Stimulated activated naive B cell treated with anti-CD40 and anti-IgM and Interleukin-4, amounts not matched to agents 10 μg/mL and 1 μg/mL and 100 μg/mL, for 72 hours (primary cell): ENCODE data around the gene ARHGEF7.

Source experiments
- ATAC-seq, 2 donors: fragments of 150-1000 bp; cut with Tn5 transposase; replicated peaks; 2 replicates each; pipeline ENCODE4 v1.10.0; 2021; ENCODE audit warnings: moderate library complexity in 1 of 2
- DNase-seq: peaks from one replicate; pipeline ENCODE4 v3.0.0; 2021
- H3K27ac Mint-ChIP-seq: one replicate; pipeline ENCODE4 v1.8.0; 2022; ENCODE audit warnings: mild to moderate bottlenecking, mixed read lengths
- H3K27me3 Mint-ChIP-seq, 2 donors: one replicate each; pipeline ENCODE4 v1.8.0; 2022; ENCODE audit warnings: mixed read lengths in 2 of 2
- H3K36me3 Mint-ChIP-seq, 2 donors: one replicate each; pipeline ENCODE4 v1.8.0; 2022; ENCODE audit warnings: mixed read lengths in 2 of 2, mild to moderate bottlenecking in 1 of 2
- H3K4me1 Mint-ChIP-seq, 2 donors: one replicate each; pipeline ENCODE4 v1.8.0; 2022; ENCODE audit warnings: mixed read lengths in 2 of 2, mild to moderate bottlenecking in 1 of 2
- H3K4me3 Mint-ChIP-seq, 2 donors: one replicate each; pipeline ENCODE4 v1.8.0; 2022; ENCODE audit warnings: mild to moderate bottlenecking in 2 of 2, mixed read lengths in 2 of 2, moderate library complexity in 1 of 2
- H3K9me3 Mint-ChIP-seq, 2 donors: one replicate each; pipeline ENCODE4 v1.8.0; 2022; ENCODE audit warnings: mixed read lengths in 2 of 2, mild to moderate bottlenecking in 1 of 2

Gene ARHGEF7

DNA sequence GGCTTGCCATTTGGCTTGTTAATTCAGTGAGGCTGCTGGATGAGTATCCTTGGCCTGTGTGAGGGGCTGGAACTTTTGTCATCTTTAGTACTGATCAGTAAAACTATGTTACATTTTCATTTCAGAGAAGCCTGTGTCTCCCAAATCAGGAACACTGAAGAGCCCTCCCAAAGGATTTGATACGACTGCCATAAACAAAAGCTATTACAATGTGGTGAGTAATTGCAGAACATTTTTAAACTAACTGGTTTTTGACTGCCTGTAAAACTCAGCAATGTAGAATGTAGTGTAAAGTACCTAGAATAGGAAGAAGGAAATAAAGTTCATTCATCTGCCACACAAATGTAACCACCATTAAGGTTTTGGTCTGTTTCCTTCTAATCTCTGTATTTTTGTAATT is 118.0 kb downstream of the ARHGEF7 start:
- Mint-ChIP-seq H3K9me3 (no peaks in the 10 kb centered on the region), H3K4me1 (peaks cover 20 to 39% of the 10 kb centered on the region in 2 donors), H3K27ac (no peak overlapping the region), H3K27me3 (no peaks in the 10 kb centered on the region), H3K4me3 (no peak overlapping the region), H3K36me3 (peaks cover 38 to 68% of the 10 kb centered on the region in 2 donors)
- DNase-seq (no peak), ATAC-seq (no peak)

GRCh38 chr13:111239764-111240670 is 124.9 kb downstream of the ARHGEF7 start:
- Mint-ChIP-seq H3K27me3 (no peaks in the 10 kb centered on the region), H3K27ac (peak overlapping the region; percentile 33), H3K36me3 (peaks cover 43 to 73% of the 10 kb centered on the region in 2 donors), H3K4me1 (peaks cover 7 to 12% of the 10 kb centered on the region in 2 donors), H3K4me3 (no peak overlapping the region), H3K9me3 (no peaks in the 10 kb centered on the region)
- no peak for DNase-seq
- ATAC-seq = no peak

- no peaks in the 10 kb centered on the region for H3K9me3 Mint-ChIP-seq
- ATAC-seq = no peak
- H3K4me1 Mint-ChIP-seq = peaks cover 7 to 10% of the 10 kb centered on the region in 2 donors
- no peak for DNase-seq
- peaks cover 41 to 70% of the 10 kb centered on the region in 2 donors for H3K36me3 Mint-ChIP-seq
- H3K4me3 Mint-ChIP-seq = no peak overlapping the region
- H3K27me3 Mint-ChIP-seq = no peaks in the 10 kb centered on the region
- peak overlapping the region; percentile 67 for H3K27ac Mint-ChIP-seq
These were observed 126.1 kb downstream of the ARHGEF7 start for GRCh38 chr13:111241006-111241755.

DNA sequence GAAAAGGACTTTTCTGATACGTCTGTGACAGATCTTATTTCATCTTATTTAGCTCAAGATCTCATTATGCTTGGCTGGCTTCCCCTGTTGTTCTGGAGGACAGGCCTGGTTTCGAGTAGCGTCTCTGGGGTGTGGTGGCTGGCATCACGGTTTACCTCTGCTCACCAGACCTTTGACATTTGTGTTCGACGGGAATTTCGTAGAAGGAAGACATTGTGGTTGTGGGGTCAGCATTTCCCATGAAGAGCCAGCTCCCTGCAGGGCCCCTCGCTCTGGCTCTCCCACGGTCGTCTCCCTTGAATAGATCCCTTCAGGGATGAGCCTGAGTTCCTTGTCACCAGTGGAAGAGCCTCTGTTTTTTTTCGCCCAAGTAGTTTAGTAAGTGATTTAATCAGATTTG is 126.8 kb downstream of the ARHGEF7 start:
- H3K9me3 Mint-ChIP-seq = no peaks in the 10 kb centered on the region
- no peaks in the 10 kb centered on the region for H3K27me3 Mint-ChIP-seq
- peaks cover 7 to 10% of the 10 kb centered on the region in 2 donors for H3K4me1 Mint-ChIP-seq
- DNase-seq (no peak), ATAC-seq (no peak)
- no peak overlapping the region for H3K4me3 Mint-ChIP-seq
- peak overlapping the region; percentile 82 for H3K27ac Mint-ChIP-seq
- peaks cover 41 to 66% of the 10 kb centered on the region in 2 donors for H3K36me3 Mint-ChIP-seq

DNA sequence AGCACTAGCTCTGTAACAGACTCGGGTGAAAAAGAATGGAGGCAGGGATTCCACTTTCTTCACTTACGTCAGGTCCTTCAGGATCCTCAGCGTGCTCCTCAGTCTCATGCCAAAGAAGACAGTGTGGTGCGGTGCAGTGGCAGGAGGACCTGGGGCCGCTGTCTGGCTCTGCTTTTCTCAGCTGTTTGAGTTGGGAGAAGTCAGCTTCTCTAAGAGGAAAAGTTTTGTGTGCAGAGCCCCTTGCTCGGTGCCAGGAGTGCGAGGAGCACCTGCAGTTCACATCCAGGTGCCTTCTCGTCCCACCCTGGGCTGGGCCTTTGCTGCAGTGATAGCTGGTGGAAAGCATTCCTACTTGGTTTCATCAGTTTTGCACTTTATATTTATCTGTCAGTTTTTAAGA is 127.5 kb downstream of the ARHGEF7 start:
- DNase-seq = no peak
- Mint-ChIP-seq H3K27ac (no peak overlapping the region), H3K4me3 (no peak overlapping the region), H3K36me3 (peaks cover 43 to 66% of the 10 kb centered on the region in 2 donors), H3K9me3 (no peaks in the 10 kb centered on the region), H3K4me1 (peaks cover 7 to 9% of the 10 kb centered on the region in 2 donors), H3K27me3 (no peaks in the 10 kb centered on the region)
- ATAC-seq = no peak

- Mint-ChIP-seq H3K36me3 (peaks cover 45 to 66% of the 10 kb centered on the region in 2 donors), H3K27me3 (no peaks in the 10 kb centered on the region), H3K9me3 (no peaks in the 10 kb centered on the region), H3K4me1 (peaks cover 5 to 9% of the 10 kb centered on the region in 2 donors), H3K4me3 (no peak overlapping the region), H3K27ac (no peak overlapping the region)
- ATAC-seq (no peak), DNase-seq (no peak)
These were observed 128.9 kb downstream of the ARHGEF7 start for GRCh38 chr13:111243981-111244380.

DNA sequence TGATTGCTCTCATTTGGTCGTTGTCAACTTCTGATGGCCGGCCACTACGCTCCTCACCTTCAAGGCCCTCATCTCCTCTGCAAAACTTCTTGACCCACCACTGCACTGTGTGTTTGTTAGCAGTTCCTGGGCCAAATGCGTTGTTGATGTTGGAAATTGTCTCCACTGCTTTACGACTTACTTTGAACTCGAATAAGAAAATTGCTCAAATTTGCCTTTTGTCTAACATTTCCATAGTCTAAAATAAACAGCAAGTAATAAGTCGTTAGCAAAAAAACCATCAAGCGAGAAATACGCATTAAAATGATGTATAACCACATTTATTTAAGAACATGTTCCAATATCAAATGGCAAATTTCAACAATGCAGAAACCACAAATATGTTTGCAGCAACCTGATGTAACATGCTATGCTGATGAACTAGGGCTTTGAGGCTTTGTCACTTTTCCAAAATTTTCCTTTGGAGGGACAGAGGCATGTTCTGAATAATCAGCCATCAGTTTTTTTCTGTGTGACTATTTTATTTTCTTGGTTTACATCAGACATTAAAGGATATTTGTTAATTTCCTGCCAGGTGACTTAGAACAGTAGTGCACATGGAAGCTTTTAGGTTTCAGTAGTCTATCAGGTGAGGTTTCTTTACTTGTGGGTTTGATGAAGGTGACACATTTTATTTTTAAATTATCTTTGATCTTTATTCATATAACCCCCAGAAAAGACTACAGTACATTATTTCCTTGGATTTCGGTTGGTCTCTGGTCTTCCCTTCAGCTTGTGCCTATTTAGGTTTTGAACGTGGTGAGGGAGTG is 130.7 kb downstream of the ARHGEF7 start:
- Mint-ChIP-seq H3K4me1 (peaks cover 7 to 11% of the 10 kb centered on the region in 2 donors), H3K27ac (no peak overlapping the region), H3K9me3 (no peaks in the 10 kb centered on the region), H3K36me3 (peaks cover 47 to 71% of the 10 kb centered on the region in 2 donors), H3K4me3 (no peak overlapping the region), H3K27me3 (no peaks in the 10 kb centered on the region)
- no peak for ATAC-seq
- DNase-seq = no peak

DNA sequence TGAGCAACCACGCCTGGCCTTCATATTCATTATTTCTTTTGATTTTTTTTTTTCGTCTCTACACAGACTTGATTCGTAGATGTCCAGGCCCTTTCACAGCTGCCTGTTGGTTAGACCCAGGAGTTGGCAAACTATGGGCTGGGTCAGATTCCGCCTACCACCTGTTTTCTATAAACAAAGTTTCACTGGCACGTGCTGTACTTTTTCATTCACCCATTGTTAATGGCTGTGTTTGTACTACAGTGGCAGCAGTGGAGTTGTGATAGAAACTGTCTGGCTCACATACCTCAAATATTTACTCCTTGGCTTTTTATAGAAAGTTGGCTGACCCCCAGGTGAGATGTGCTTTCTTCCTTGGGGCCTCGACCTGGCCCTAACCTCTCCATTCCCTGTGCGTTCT is 132.4 kb downstream of the ARHGEF7 start:
- peaks cover 51 to 72% of the 10 kb centered on the region in 2 donors for H3K36me3 Mint-ChIP-seq

GRCh38 chr13:111248822-111249221 is 133.7 kb downstream of the ARHGEF7 start:
- peaks cover 57 to 79% of the 10 kb centered on the region in 2 donors for H3K36me3 Mint-ChIP-seq
- H3K9me3 Mint-ChIP-seq = no peaks in the 10 kb centered on the region
- peaks cover 17 to 27% of the 10 kb centered on the region in 2 donors for H3K4me1 Mint-ChIP-seq
- no peak overlapping the region for H3K27ac Mint-ChIP-seq
- no peak overlapping the region for H3K4me3 Mint-ChIP-seq
- no peak for ATAC-seq
- H3K27me3 Mint-ChIP-seq = no peaks in the 10 kb centered on the region
- no peak for DNase-seq

More for the DNA sequence above, 132.4 kb downstream of the ARHGEF7 start:
- ATAC-seq (no peak), DNase-seq (no peak)
- Mint-ChIP-seq H3K4me3 (no peak overlapping the region), H3K4me1 (peaks cover 17 to 27% of the 10 kb centered on the region in 2 donors), H3K27ac (peak overlapping the region; percentile 38), H3K9me3 (no peaks in the 10 kb centered on the region), H3K27me3 (no peaks in the 10 kb centered on the region)

DNA sequence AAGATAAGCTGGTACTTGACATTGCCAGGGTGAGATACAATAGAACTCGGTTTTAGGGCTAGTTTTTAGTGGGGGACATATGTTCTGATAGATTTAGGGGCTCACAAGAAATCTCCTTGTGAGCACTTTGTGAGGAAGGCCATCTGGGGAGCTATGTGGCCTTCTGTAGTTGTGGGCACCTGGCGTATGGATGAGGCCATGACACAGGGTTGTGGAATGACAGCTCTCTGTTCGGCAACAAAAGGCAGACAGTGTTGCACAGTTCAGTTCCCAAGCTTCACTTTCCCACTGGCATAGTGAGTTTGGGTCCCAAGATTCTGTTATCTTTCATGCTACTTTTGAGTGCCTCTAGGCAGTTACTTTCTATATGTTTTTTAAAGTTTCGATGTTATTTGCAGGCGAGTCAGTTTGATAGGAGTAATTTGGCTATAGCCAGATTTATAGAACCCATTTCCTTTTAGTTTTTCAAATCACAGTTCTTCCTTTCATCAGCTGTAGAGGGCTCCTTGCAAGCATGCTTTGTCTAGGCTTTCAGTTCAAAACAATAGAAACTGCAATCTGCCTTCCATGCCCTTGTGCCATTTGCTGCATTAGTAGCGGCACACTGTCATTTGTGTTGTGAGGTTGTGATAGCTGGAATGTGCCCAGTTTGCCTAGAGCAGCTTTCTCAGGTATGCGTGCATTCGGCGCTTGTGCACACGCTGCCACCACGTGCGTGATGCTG is 134.7 kb downstream of the ARHGEF7 start:
- H3K4me3 Mint-ChIP-seq = no peak overlapping the region
- no peak for ATAC-seq
- H3K9me3 Mint-ChIP-seq = no peaks in the 10 kb centered on the region
- peaks cover 17 to 27% of the 10 kb centered on the region in 2 donors for H3K4me1 Mint-ChIP-seq
- no peak overlapping the region for H3K27ac Mint-ChIP-seq
- H3K36me3 Mint-ChIP-seq = peaks cover 57 to 74% of the 10 kb centered on the region in 2 donors
- DNase-seq = no peak
- no peaks in the 10 kb centered on the region for H3K27me3 Mint-ChIP-seq

GRCh38 chr13:111251646-111252445 is 136.7 kb downstream of the ARHGEF7 start:
- H3K27ac Mint-ChIP-seq = peak overlapping the region; percentile 80

GRCh38 chr13:111252446-111253364 is 137.6 kb downstream of the ARHGEF7 start:
- DNase-seq (no peak), ATAC-seq (no peak)
- Mint-ChIP-seq H3K4me3 (no peak overlapping the region), H3K27me3 (no peaks in the 10 kb centered on the region), H3K27ac (peak overlapping the region; percentile 80), H3K4me1 (peaks cover 21 to 27% of the 10 kb centered on the region in 2 donors), H3K9me3 (peaks cover 1 to 4% of the 10 kb centered on the region in 2 donors), H3K36me3 (peaks cover 70 to 87% of the 10 kb centered on the region in 2 donors)

More at GRCh38 chr13:111251646-111252445, 136.7 kb downstream of the ARHGEF7 start:
- peaks cover 19 to 27% of the 10 kb centered on the region in 2 donors for H3K4me1 Mint-ChIP-seq
- H3K27me3 Mint-ChIP-seq = no peaks in the 10 kb centered on the region
- peaks cover 66 to 84% of the 10 kb centered on the region in 2 donors for H3K36me3 Mint-ChIP-seq
- ATAC-seq (peak; percentile 44 to 69), DNase-seq (no peak)
- H3K4me3 Mint-ChIP-seq = no peak overlapping the region
- H3K9me3 Mint-ChIP-seq = peaks cover 1 to 4% of the 10 kb centered on the region in 2 donors
